Measurements from ENCODE around the gene MTCL3.

MTCL3 gene

GRCh38 chr6:127518710-127519468 lies at the start of gene MTCL3:
Gene MTCL3, minus strand, starts transcription at chr6:127519335.
- Histone ChIP-seq H3K9me3 (ENCODE audit: control insufficient read depth, low read length) (no peaks in the 10 kb centered on the region), H3K27ac (ENCODE audit: low read length) (no peak within 1 kb of the TSS), H3K4me3 (ENCODE audit: low read length) (no peak within 1 kb of the TSS), H3K27me3 (ENCODE audit: control insufficient read depth, insufficient read depth) (peaks cover 2% of the 10 kb centered on the region), H3K4me1 (ENCODE audit: control insufficient read depth, insufficient read depth, low read length) (peaks cover 7% of the 10 kb centered on the region)
- no peak for ATAC-seq
- DNase-seq = peak in 2 of 3 donors; percentile 33 to 63
- intact Hi-C loops (cut with DNase I) = no loop called here
- 2% methylated on average over 42 of the region's 42 CpGs for WGBS

GRCh38 chr6:127567476-127567875 lies 48.3 kb upstream of the MTCL3 start:
- ATAC-seq (no peak), DNase-seq (no peak)
- Histone ChIP-seq H3K4me3 (ENCODE audit: low read length) (no peak overlapping the region), H3K27ac (ENCODE audit: low read length) (no peak overlapping the region), H3K27me3 (ENCODE audit: control insufficient read depth, insufficient read depth) (no peaks in the 10 kb centered on the region), H3K9me3 (ENCODE audit: control insufficient read depth, low read length) (no peaks in the 10 kb centered on the region), H3K4me1 (ENCODE audit: control insufficient read depth, insufficient read depth, low read length) (no peaks in the 10 kb centered on the region)
- WGBS = 68% methylated on average over 2 of the region's 2 CpGs
- intact Hi-C loops (cut with DNase I) = no loop called here

GRCh38 chr6:127566651-127567050 lies 47.5 kb upstream of the MTCL3 start:
- no peak for ATAC-seq
- intact Hi-C loops (cut with DNase I) = no loop called here

GRCh38 chr6:127566119-127566518 lies 47.0 kb upstream of the MTCL3 start:
- Histone ChIP-seq H3K9me3 (ENCODE audit: control insufficient read depth, low read length) (no peaks in the 10 kb centered on the region), H3K27ac (ENCODE audit: low read length) (no peak overlapping the region), H3K4me3 (ENCODE audit: low read length) (no peak overlapping the region), H3K27me3 (ENCODE audit: control insufficient read depth, insufficient read depth) (no peaks in the 10 kb centered on the region), H3K4me1 (ENCODE audit: control insufficient read depth, insufficient read depth, low read length) (no peaks in the 10 kb centered on the region)
- intact Hi-C loops (cut with DNase I) = no loop called here
- ATAC-seq (no peak), DNase-seq (no peak)

More at GRCh38 chr6:127566651-127567050, 47.5 kb upstream of the MTCL3 start:
- Histone ChIP-seq H3K27ac (ENCODE audit: low read length) (no peak overlapping the region), H3K4me3 (ENCODE audit: low read length) (no peak overlapping the region), H3K4me1 (ENCODE audit: control insufficient read depth, insufficient read depth, low read length) (no peaks in the 10 kb centered on the region), H3K27me3 (ENCODE audit: control insufficient read depth, insufficient read depth) (no peaks in the 10 kb centered on the region), H3K9me3 (ENCODE audit: control insufficient read depth, low read length) (no peaks in the 10 kb centered on the region)
- no peak for DNase-seq

GRCh38 chr6:127564761-127565160 lies 45.6 kb upstream of the MTCL3 start:
- Histone ChIP-seq H3K9me3 (ENCODE audit: control insufficient read depth, low read length) (no peaks in the 10 kb centered on the region), H3K4me1 (ENCODE audit: control insufficient read depth, insufficient read depth, low read length) (no peaks in the 10 kb centered on the region), H3K27ac (ENCODE audit: low read length) (no peak overlapping the region), H3K4me3 (ENCODE audit: low read length) (no peak overlapping the region), H3K27me3 (ENCODE audit: control insufficient read depth, insufficient read depth) (no peaks in the 10 kb centered on the region)
- no peak for ATAC-seq
- no peak for DNase-seq
- intact Hi-C loops (cut with DNase I) = no loop called here
- WGBS = 85% methylated on average over 3 of the region's 3 CpGs

DNA sequence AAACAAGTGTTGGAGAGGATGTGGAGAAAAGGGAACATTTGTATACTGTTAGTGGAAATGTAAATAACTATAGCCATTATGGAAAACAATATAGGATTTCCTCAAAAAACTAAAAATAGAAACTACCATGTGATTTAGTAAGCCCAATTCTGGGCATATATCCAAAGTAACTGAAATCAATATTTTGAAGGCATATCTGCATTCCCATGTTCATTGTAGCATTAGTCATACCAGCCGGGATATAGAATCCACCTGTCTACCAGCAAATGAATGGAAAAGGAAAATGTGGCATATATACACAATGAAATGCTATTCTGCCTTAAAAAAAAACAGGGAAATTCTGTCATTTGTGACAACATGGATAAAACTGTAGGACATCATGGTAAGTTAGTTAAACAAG lies 42.5 kb upstream of the MTCL3 start:
- no peak overlapping the region for H3K27ac ChIP-seq (ENCODE audit: low read length)
- H3K9me3 ChIP-seq (ENCODE audit: control insufficient read depth, low read length) = no peaks in the 10 kb centered on the region
- DNase-seq = no peak
- H3K4me1 ChIP-seq (ENCODE audit: control insufficient read depth, insufficient read depth, low read length) = no peaks in the 10 kb centered on the region
- H3K27me3 ChIP-seq (ENCODE audit: control insufficient read depth, insufficient read depth) = no peaks in the 10 kb centered on the region
- H3K4me3 ChIP-seq (ENCODE audit: low read length) = no peak overlapping the region
- ATAC-seq = no peak
- WGBS = 31% methylated on average over 1 of the region's 1 CpG
- intact Hi-C loops (cut with DNase I) = no loop called here

- Histone ChIP-seq H3K4me1 (ENCODE audit: control insufficient read depth, insufficient read depth, low read length) (no peaks in the 10 kb centered on the region), H3K27ac (ENCODE audit: low read length) (no peak overlapping the region), H3K9me3 (ENCODE audit: control insufficient read depth, low read length) (no peaks in the 10 kb centered on the region), H3K27me3 (ENCODE audit: control insufficient read depth, insufficient read depth) (no peaks in the 10 kb centered on the region), H3K4me3 (ENCODE audit: low read length) (no peak overlapping the region)
- no peak for DNase-seq
- 17% methylated on average over 2 of the region's 2 CpGs for WGBS
- peak in 1 of 2 donors; percentile 54 for ATAC-seq
- intact Hi-C loops (cut with DNase I) = no loop called here
These were observed 35.4 kb upstream of the MTCL3 start for GRCh38 chr6:127554435-127555006.

- no peaks in the 10 kb centered on the region for H3K27me3 ChIP-seq (ENCODE audit: control insufficient read depth, insufficient read depth)
- H3K4me3 ChIP-seq (ENCODE audit: low read length) = no peak overlapping the region
- no peaks in the 10 kb centered on the region for H3K4me1 ChIP-seq (ENCODE audit: control insufficient read depth, insufficient read depth, low read length)
- ATAC-seq = no peak
- DNase-seq = no peak
- H3K27ac ChIP-seq (ENCODE audit: low read length) = no peak overlapping the region
- intact Hi-C loops (cut with DNase I) = no loop called here
- H3K9me3 ChIP-seq (ENCODE audit: control insufficient read depth, low read length) = no peaks in the 10 kb centered on the region
These were observed 31.3 kb upstream of the MTCL3 start for GRCh38 chr6:127550403-127550802.

DNA sequence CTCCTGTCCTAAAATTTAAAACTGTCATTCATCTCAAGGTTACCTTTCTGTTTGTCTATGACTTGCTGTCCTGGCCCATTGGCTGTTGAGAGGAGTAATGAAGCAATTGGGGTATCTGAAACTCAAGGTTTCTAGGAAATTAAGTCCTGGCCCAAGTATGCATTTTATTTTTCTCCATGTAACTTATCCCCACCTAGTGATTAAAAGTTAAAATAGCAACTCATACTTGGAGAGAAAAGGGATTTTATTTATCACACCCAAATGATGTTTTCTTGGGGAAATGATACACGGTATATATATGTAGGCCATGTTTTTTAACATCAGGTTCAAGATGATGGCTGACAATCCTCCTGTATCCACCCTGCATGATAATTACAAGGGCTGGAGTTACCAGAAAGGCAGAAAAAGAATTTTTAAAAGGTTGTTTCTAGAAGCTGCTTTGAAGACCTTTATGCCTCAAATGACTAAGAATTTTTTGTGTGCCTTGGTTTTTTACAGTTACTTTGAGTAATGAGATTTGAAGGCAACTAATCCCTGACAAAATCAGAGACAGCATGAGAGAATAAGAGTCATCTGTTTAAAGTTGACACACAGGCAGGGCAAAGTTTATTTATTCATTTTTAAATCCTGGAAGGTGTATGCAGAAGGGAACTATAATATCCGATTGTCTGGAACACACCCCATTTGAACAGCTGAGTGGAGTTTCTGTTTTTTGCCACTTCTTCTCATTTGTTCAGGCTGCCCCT lies 28.9 kb upstream of the MTCL3 start:
- Histone ChIP-seq H3K4me1 (ENCODE audit: control insufficient read depth, insufficient read depth, low read length) (no peaks in the 10 kb centered on the region), H3K27me3 (ENCODE audit: control insufficient read depth, insufficient read depth) (no peaks in the 10 kb centered on the region), H3K4me3 (ENCODE audit: low read length) (no peak overlapping the region), H3K27ac (ENCODE audit: low read length) (no peak overlapping the region), H3K9me3 (ENCODE audit: control insufficient read depth, low read length) (no peaks in the 10 kb centered on the region)
- intact Hi-C loops (cut with DNase I) = loop anchor here in 1 of 4 donors (10.0 kb wide), 1 partner anchor 83 kb away; no protein-coding TSS in a partner anchor
- ATAC-seq (no peak), DNase-seq (no peak)
- WGBS = 57% methylated on average over 2 of the region's 2 CpGs

- Histone ChIP-seq H3K4me1 (ENCODE audit: control insufficient read depth, insufficient read depth, low read length) (no peaks in the 10 kb centered on the region), H3K4me3 (ENCODE audit: low read length) (no peak overlapping the region), H3K27ac (ENCODE audit: low read length) (no peak overlapping the region), H3K9me3 (ENCODE audit: control insufficient read depth, low read length) (no peaks in the 10 kb centered on the region), H3K27me3 (ENCODE audit: control insufficient read depth, insufficient read depth) (no peaks in the 10 kb centered on the region)
- intact Hi-C loops (cut with DNase I) = loop anchor here in 1 of 4 donors (10.0 kb wide), 1 partner anchor 82 kb away; no protein-coding TSS in a partner anchor
- ATAC-seq (no peak), DNase-seq (no peak)
- WGBS = 14% methylated on average over 1 of the region's 1 CpG
These were observed 28.1 kb upstream of the MTCL3 start for GRCh38 chr6:127547215-127547614.

DNA sequence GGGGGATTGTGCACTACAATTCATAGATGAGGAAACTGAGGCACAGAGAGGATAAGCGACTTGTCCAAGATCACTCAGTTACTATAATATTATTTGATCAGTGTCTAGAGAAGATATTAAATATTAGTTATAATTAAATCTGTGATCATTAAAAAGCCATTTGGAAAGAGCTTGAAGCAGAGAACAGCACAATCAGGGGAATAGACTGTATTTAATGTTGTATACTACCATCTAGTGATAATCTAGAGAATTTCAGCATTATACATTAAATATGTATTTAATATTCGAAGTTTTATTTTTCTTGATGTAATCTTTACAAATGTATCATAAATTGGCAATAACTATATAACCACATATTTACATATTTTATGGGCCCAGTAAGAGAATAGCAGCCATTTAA lies 20.1 kb upstream of the MTCL3 start:
- Histone ChIP-seq H3K4me3 (ENCODE audit: low read length) (no peak overlapping the region), H3K9me3 (ENCODE audit: control insufficient read depth, low read length) (no peaks in the 10 kb centered on the region), H3K4me1 (ENCODE audit: control insufficient read depth, insufficient read depth, low read length) (no peaks in the 10 kb centered on the region), H3K27me3 (ENCODE audit: control insufficient read depth, insufficient read depth) (no peaks in the 10 kb centered on the region), H3K27ac (ENCODE audit: low read length) (no peak overlapping the region)
- DNase-seq = no peak
- WGBS = 38% methylated on average over 2 of the region's 2 CpGs
- ATAC-seq = no peak
- intact Hi-C loops (cut with DNase I) = loop anchor here in 2 of 4 donors (10.0 kb wide), 2 partner anchors 64 to 234 kb away; no protein-coding TSS in a partner anchor
